Osteoblast (primary cell): ENCODE measurements around the gene CTNS. TPM values are rescaled to one million over a fixed set of nuclear protein-coding genes. Genes with fewer than 3 reads are reported as not detected.

Experiments
- DNase-seq: peaks from one replicate; pipeline ENCODE4 v3.0.0; 2011; ENCODE audit warnings: low spot score, mixed read lengths; ENCODE audit not compliant: insufficient read length; ENCODE audit errors: missing footprints
- H2AFZ ChIP-seq: 2 replicates; pipeline ENCODE4 v1.6.0; 2011; ENCODE audit warnings: mild to moderate bottlenecking, low read length
- H3K27ac ChIP-seq: 2 replicates; pipeline ENCODE4 v1.5.1; 2011; ENCODE audit warnings: mild to moderate bottlenecking, low read depth, low read length, moderate library complexity
- H3K27me3 ChIP-seq: 2 replicates; pipeline ENCODE4 v1.6.0; 2012; ENCODE audit warnings: mild to moderate bottlenecking, control low read depth, inconsistent platforms, low read length, moderate library complexity; ENCODE audit not compliant: insufficient read depth
- H3K36me3 ChIP-seq: 2 replicates; pipeline ENCODE4 v1.5.1; 2011; ENCODE audit warnings: mild to moderate bottlenecking, low read length, control low read depth, moderate library complexity; ENCODE audit not compliant: insufficient read depth
- H3K4me1 ChIP-seq: 2 replicates; pipeline ENCODE4 v1.5.1; 2011; ENCODE audit warnings: mild to moderate bottlenecking, low read length, control low read depth, moderate library complexity; ENCODE audit not compliant: insufficient read depth
- H3K4me2 ChIP-seq: 2 replicates; pipeline ENCODE4 v1.6.0; 2011; ENCODE audit warnings: mild to moderate bottlenecking, low read length; ENCODE audit not compliant: insufficient read depth
- H3K4me3 ChIP-seq: fragments of 200-600 bp; sonication (generic); 3 replicates; pipeline ENCODE4 v1.5.1; 2012; ENCODE audit warnings: mild to moderate bottlenecking, low read length, inconsistent platforms; ENCODE audit not compliant: insufficient read depth
- H3K79me2 ChIP-seq: 2 replicates; pipeline ENCODE4 v1.6.0; 2012; ENCODE audit warnings: mild to moderate bottlenecking, low read length, control low read depth, inconsistent platforms; ENCODE audit not compliant: insufficient read depth
- H3K9me3 ChIP-seq: 2 replicates; pipeline ENCODE4 v1.5.1; 2011; ENCODE audit warnings: low read depth, low read length, control low read depth
- H4K20me1 ChIP-seq: 2 replicates; pipeline ENCODE4 v1.6.0; 2012; ENCODE audit warnings: mild to moderate bottlenecking, low read length, control low read depth; ENCODE audit not compliant: insufficient read depth
- total RNA-seq: library from RNA; depleted of rRNA; stranded (reverse); fragments of >200 nt; gene quantifications from 2 replicates; pipeline ENCODE4 v1.2.3, GENCODE V29; 2012
- TF ChIP-seq, protein P1 (sequence below): IDR thresholded peaks from 2 replicates; pipeline ENCODE4 v1.5.1; 2011; ENCODE audit warnings: mild to moderate bottlenecking, low read depth, low read length, moderate library complexity; ENCODE audit errors: extremely low read depth

The CTNS gene
- total RNA-seq, 1 donor, result 34.7 TPM

DNA sequence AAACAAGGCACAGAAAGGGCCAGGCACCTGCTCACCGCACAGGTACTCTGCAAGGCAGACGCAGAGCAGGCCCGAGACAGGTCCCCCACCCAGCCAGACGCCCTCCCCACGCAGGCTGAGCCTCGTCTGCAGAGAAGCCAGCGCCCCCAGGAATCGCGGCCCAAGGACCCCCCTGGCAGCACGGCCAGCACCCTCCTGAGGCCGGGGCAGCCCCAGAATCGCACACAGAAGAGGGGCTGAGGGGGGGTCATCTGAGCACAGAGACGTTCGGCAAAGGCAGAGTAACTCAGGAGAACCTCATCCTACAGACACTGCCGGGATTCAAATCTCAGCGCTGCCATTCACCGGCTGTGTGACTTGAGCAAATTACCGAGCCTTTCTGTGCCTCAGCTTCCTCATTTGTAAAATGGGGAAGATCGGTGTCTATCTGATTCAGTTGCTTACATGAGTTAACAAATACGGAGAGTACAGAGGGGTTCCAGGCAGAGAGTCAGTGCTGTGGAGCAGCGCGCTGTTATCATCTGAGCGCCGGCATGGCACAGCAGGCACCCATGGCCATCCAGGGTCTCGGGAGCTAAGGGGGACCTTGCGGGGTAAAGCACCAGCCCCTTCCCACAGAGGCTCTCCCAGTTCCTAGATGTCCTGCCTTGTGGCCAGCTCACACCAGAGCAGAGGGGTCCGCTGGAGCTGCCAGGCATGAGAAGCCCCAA is 42.4 kb downstream of the CTNS start:
- no peaks in the 10 kb centered on the region for H3K9me3 ChIP-seq
- no peak overlapping the region for H3K27ac ChIP-seq
- no peak overlapping the region for H2AFZ ChIP-seq
- no peak overlapping the region for H3K4me3 ChIP-seq
- TF ChIP-seq, protein P1, sequence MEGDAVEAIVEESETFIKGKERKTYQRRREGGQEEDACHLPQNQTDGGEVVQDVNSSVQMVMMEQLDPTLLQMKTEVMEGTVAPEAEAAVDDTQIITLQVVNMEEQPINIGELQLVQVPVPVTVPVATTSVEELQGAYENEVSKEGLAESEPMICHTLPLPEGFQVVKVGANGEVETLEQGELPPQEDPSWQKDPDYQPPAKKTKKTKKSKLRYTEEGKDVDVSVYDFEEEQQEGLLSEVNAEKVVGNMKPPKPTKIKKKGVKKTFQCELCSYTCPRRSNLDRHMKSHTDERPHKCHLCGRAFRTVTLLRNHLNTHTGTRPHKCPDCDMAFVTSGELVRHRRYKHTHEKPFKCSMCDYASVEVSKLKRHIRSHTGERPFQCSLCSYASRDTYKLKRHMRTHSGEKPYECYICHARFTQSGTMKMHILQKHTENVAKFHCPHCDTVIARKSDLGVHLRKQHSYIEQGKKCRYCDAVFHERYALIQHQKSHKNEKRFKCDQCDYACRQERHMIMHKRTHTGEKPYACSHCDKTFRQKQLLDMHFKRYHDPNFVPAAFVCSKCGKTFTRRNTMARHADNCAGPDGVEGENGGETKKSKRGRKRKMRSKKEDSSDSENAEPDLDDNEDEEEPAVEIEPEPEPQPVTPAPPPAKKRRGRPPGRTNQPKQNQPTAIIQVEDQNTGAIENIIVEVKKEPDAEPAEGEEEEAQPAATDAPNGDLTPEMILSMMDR, result no peak
- no peak for DNase-seq
- no peaks in the 10 kb centered on the region for H3K36me3 ChIP-seq
- H3K27me3 ChIP-seq, result peaks cover under 1% of the 10 kb centered on the region
- no peaks in the 10 kb centered on the region for H3K79me2 ChIP-seq
- peaks cover 2% of the 10 kb centered on the region for H3K4me1 ChIP-seq
- H3K4me2 ChIP-seq, result no peak overlapping the region
- no peaks in the 10 kb centered on the region for H4K20me1 ChIP-seq

DNA sequence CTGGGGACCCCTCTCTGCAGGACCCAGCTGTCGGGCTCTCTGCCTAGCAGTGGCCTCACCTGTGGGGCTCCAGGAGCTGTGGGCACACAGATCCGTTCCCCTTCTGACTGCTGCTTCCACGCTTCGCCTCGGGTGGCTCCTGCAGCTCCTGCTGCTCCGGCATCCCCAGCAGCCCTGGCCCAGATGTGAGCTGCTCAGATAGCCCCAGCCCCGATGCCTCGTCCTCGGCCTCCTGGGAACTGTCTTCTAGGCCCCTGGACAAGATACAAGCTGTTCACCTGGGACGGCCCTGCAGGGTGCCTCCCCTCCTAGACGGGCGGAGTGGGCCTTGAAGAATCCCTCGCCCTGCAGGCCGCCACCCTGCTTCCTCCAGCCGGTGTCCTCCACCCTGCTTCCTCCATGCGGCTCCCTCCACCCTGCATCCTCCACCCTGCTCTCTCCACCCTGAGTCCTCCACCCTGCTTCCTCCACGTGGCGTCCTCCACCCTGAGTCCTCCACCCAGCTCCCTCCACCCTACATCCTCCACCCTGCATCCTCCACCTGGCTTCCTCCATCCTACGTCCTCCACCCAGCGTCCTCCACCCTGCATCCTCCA is 43.1 kb downstream of the CTNS start:
- Histone ChIP-seq H3K4me2 (no peak overlapping the region), H3K79me2 (no peaks in the 10 kb centered on the region), H3K36me3 (no peaks in the 10 kb centered on the region), H2AFZ (no peak overlapping the region), H3K27ac (no peak overlapping the region), H3K4me1 (peaks cover 2% of the 10 kb centered on the region), H4K20me1 (no peaks in the 10 kb centered on the region), H3K4me3 (no peak overlapping the region), H3K27me3 (peaks cover 4% of the 10 kb centered on the region), H3K9me3 (no peaks in the 10 kb centered on the region)
- TF ChIP-seq, protein P1, result no peak
- DNase-seq, result no peak

DNA sequence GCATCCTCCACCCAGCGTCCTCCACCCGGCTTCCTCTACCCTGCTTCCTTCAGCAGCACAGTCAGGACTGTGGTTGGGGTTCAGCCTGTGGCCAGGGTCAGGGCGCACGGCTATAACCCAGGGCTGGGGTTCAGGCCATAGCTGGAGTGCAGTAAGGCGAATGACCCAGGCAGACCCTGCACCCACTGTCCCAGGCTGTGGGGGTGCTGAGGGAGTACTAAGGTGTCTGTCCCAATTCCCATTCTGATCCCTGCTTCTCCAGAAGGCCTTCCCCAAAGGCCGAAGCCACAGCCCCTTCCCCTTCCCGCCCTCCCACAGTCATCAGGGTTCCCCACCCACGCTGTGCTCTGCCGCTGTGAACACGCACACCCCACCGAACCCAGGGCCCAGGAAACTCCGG is 44.5 kb downstream of the CTNS start:
- no peaks in the 10 kb centered on the region for H3K36me3 ChIP-seq
- no peak overlapping the region for H3K4me2 ChIP-seq
- H3K79me2 ChIP-seq, result no peaks in the 10 kb centered on the region
- peak; percentile 79 for DNase-seq
- no peak overlapping the region for H3K4me3 ChIP-seq
- no peaks in the 10 kb centered on the region for H4K20me1 ChIP-seq
- TF ChIP-seq, protein P1, result no peak
- no peaks in the 10 kb centered on the region for H3K9me3 ChIP-seq
- peaks cover 4% of the 10 kb centered on the region for H3K27me3 ChIP-seq
- peaks cover 2% of the 10 kb centered on the region for H3K4me1 ChIP-seq
- H3K27ac ChIP-seq, result no peak overlapping the region
- H2AFZ ChIP-seq, result no peak overlapping the region

DNA sequence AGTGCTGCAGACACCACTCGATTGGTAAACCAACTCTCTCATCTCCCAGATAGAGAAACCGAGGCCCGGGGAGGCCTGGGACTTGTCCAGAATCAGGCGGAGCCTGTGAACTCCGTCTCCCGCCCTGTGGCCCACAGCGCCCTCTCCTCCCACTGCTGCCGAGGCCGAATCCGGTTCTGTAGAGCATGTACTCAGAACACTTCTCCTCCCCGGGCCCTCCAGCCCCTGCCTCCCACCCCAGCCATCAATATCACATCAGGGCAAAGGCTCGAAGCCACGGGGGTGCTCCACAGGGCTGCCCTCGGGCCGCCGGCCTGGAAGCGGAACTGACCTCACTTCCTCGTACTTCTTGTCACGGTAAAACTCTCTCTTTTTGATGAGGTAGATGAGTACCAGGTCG is 45.0 kb downstream of the CTNS start:
- H3K27ac ChIP-seq, result no peak overlapping the region
- no peak overlapping the region for H3K4me2 ChIP-seq
- peak; percentile 72 for DNase-seq
- H3K36me3 ChIP-seq, result no peaks in the 10 kb centered on the region
- H3K79me2 ChIP-seq, result no peaks in the 10 kb centered on the region
- no peak overlapping the region for H3K4me3 ChIP-seq
- peaks cover 2% of the 10 kb centered on the region for H3K4me1 ChIP-seq
- no peaks in the 10 kb centered on the region for H3K9me3 ChIP-seq
- no peak overlapping the region for H2AFZ ChIP-seq
- H4K20me1 ChIP-seq, result no peaks in the 10 kb centered on the region
- TF ChIP-seq, protein P1, result no peak
- H3K27me3 ChIP-seq, result peaks cover 4% of the 10 kb centered on the region
